Measurements from ENCODE around the gene EMC1. TPM values are rescaled to one million over a fixed set of nuclear protein-coding genes. Genes with fewer than 3 reads are reported as not detected.
"Not testable (repeated sequence)": the region's sequence is repeated elsewhere in the genome, so short reads cannot be mapped to it uniquely, and the experiment has no call there.

EMC1 gene
- total RNA-seq = 67.9 and 71.1 TPM in 2 replicates

- DNase-seq = peak; percentile 98
- peaks cover 35% of the 10 kb centered on the region for H3K36me3 Mint-ChIP-seq (ENCODE audit: low read depth)
- H3K4me1 Mint-ChIP-seq = peaks cover 24% of the 10 kb centered on the region
- intact Hi-C loops (cut with micrococcal nuclease) = loop anchor here (1.0 to 10.0 kb wide), 5 partner anchors 41 to 393 kb away; partner anchors contain the start of genes AKR7A2, NBL1, SLC66A1 and UBR4
- H3K9me3 Mint-ChIP-seq = no peaks in the 10 kb centered on the region
- peak within 1 kb of the TSS; percentile 100 for H3K4me3 Mint-ChIP-seq
- H3K27ac Mint-ChIP-seq = peak within 1 kb of the TSS; percentile 98
- no peaks in the 10 kb centered on the region for H3K27me3 Mint-ChIP-seq
Measured at GRCh38 chr1:19251305-19252196, at the start of gene EMC1, which contains the start of gene MRTO4. Gene EMC1, minus strand, starts transcription at chr1:19251524. Its CDS starts 15 bp downstream, at chr1:19251509. Gene MRTO4, plus strand, starts transcription at chr1:19251805. Its CDS starts 31 bp downstream, at chr1:19251836.

- H3K27ac Mint-ChIP-seq = no peak overlapping the region
- H3K27me3 Mint-ChIP-seq = no peaks in the 10 kb centered on the region
- peaks cover 16% of the 10 kb centered on the region for H3K9me3 Mint-ChIP-seq
- intact Hi-C loops (cut with micrococcal nuclease) = no loop called here
- no peaks in the 10 kb centered on the region for H3K4me1 Mint-ChIP-seq
- peaks cover 33% of the 10 kb centered on the region for H3K36me3 Mint-ChIP-seq (ENCODE audit: low read depth)
- no peak overlapping the region for H3K4me3 Mint-ChIP-seq
- DNase-seq = no peak
Measured at GRCh38 chr1:19300211-19300610, 48.9 kb upstream of the EMC1 start.

GRCh38 chr1:19294638-19295037, 43.3 kb upstream of the EMC1 start:
- Mint-ChIP-seq H3K36me3 (ENCODE audit: low read depth) (peaks cover 26% of the 10 kb centered on the region), H3K9me3 (peaks cover 24% of the 10 kb centered on the region), H3K27ac (no peak overlapping the region), H3K4me3 (no peak overlapping the region), H3K27me3 (peaks cover 2% of the 10 kb centered on the region), H3K4me1 (no peaks in the 10 kb centered on the region)
- no peak for DNase-seq
- intact Hi-C loops (cut with micrococcal nuclease) = no loop called here

GRCh38 chr1:19289244-19289643, 37.9 kb upstream of the EMC1 start:
- no peak for DNase-seq
- Mint-ChIP-seq H3K27me3 (peaks cover 10% of the 10 kb centered on the region), H3K27ac (no peak overlapping the region), H3K9me3 (peaks cover 1% of the 10 kb centered on the region), H3K4me1 (peaks cover 2% of the 10 kb centered on the region), H3K36me3 (ENCODE audit: low read depth) (peaks cover 6% of the 10 kb centered on the region), H3K4me3 (peak overlapping the region; percentile 43)
- intact Hi-C loops (cut with micrococcal nuclease) = no loop called here

- peak; percentile 85 for DNase-seq
- H3K4me1 Mint-ChIP-seq; H3K36me3 Mint-ChIP-seq (ENCODE audit: low read depth); H3K9me3 Mint-ChIP-seq; intact Hi-C loops (cut with micrococcal nuclease): not testable (repeated sequence)
- peak within 1 kb of the TSS; percentile 12 for H3K27ac Mint-ChIP-seq
- H3K27me3 Mint-ChIP-seq = peaks cover 10% of the 10 kb centered on the region
- peak within 1 kb of the TSS; percentile 43 for H3K4me3 Mint-ChIP-seq
Measured at GRCh38 chr1:19288324-19289241, 37.3 kb upstream of the EMC1 start, which contains the start of gene AKR7A3. Gene AKR7A3, minus strand, starts transcription at chr1:19288770. Its CDS starts 61 bp downstream, at chr1:19288709.

- H3K4me3 Mint-ChIP-seq = peak overlapping the region; percentile 25
- peaks cover 10% of the 10 kb centered on the region for H3K27me3 Mint-ChIP-seq
- H3K36me3 Mint-ChIP-seq (ENCODE audit: low read depth) = peaks cover 2% of the 10 kb centered on the region
- H3K27ac Mint-ChIP-seq = peak overlapping the region; percentile 12
- intact Hi-C loops (cut with micrococcal nuclease) = no loop called here
- no peak for DNase-seq
- H3K4me1 Mint-ChIP-seq = peaks cover 2% of the 10 kb centered on the region
- no peaks in the 10 kb centered on the region for H3K9me3 Mint-ChIP-seq
Measured at GRCh38 chr1:19287436-19288185, 36.3 kb upstream of the EMC1 start.

- peaks cover 10% of the 10 kb centered on the region for H3K27me3 Mint-ChIP-seq
- H3K4me3 Mint-ChIP-seq; H3K36me3 Mint-ChIP-seq (ENCODE audit: low read depth); H3K9me3 Mint-ChIP-seq; intact Hi-C loops (cut with micrococcal nuclease); DNase-seq; H3K27ac Mint-ChIP-seq; H3K4me1 Mint-ChIP-seq: not testable (repeated sequence)
Measured at GRCh38 chr1:19285807-19286206, 34.5 kb upstream of the EMC1 start.

GRCh38 chr1:19285366-19285765, 34.0 kb upstream of the EMC1 start:
- H3K27me3 Mint-ChIP-seq = peaks cover 10% of the 10 kb centered on the region
- DNase-seq; intact Hi-C loops (cut with micrococcal nuclease); H3K36me3 Mint-ChIP-seq (ENCODE audit: low read depth); H3K4me1 Mint-ChIP-seq; H3K4me3 Mint-ChIP-seq; H3K9me3 Mint-ChIP-seq; H3K27ac Mint-ChIP-seq: not testable (repeated sequence)

- no peak overlapping the region for H3K27ac Mint-ChIP-seq
- peaks cover 1% of the 10 kb centered on the region for H3K36me3 Mint-ChIP-seq (ENCODE audit: low read depth)
Measured at GRCh38 chr1:19284881-19285280, 33.6 kb upstream of the EMC1 start.

GRCh38 chr1:19283891-19284290, 32.6 kb upstream of the EMC1 start:
- intact Hi-C loops (cut with micrococcal nuclease) = no loop called here
- Mint-ChIP-seq H3K27ac (no peak overlapping the region), H3K36me3 (ENCODE audit: low read depth) (peaks cover 1% of the 10 kb centered on the region), H3K4me3 (no peak overlapping the region), H3K9me3 (no peaks in the 10 kb centered on the region), H3K4me1 (peaks cover 2% of the 10 kb centered on the region), H3K27me3 (peaks cover 6% of the 10 kb centered on the region)
- no peak for DNase-seq

More at GRCh38 chr1:19284881-19285280, 33.6 kb upstream of the EMC1 start:
- Mint-ChIP-seq H3K4me1 (peaks cover 2% of the 10 kb centered on the region), H3K4me3 (no peak overlapping the region), H3K27me3 (peaks cover 9% of the 10 kb centered on the region), H3K9me3 (no peaks in the 10 kb centered on the region)
- intact Hi-C loops (cut with micrococcal nuclease) = no loop called here
- DNase-seq = no peak

GRCh38 chr1:19274636-19275035, 23.3 kb upstream of the EMC1 start:
- Mint-ChIP-seq H3K27me3 (peaks cover 11% of the 10 kb centered on the region), H3K9me3 (peaks cover 4% of the 10 kb centered on the region), H3K36me3 (ENCODE audit: low read depth) (peaks cover 2% of the 10 kb centered on the region), H3K4me3 (no peak overlapping the region), H3K4me1 (no peaks in the 10 kb centered on the region), H3K27ac (no peak overlapping the region)
- intact Hi-C loops (cut with micrococcal nuclease) = no loop called here
- DNase-seq = no peak

- H3K27ac Mint-ChIP-seq; intact Hi-C loops (cut with micrococcal nuclease); DNase-seq; H3K4me3 Mint-ChIP-seq; H3K9me3 Mint-ChIP-seq; H3K4me1 Mint-ChIP-seq; H3K36me3 Mint-ChIP-seq (ENCODE audit: low read depth): not testable (repeated sequence)
- peaks cover 11% of the 10 kb centered on the region for H3K27me3 Mint-ChIP-seq
Measured at GRCh38 chr1:19273844-19274531, 22.7 kb upstream of the EMC1 start.
